Measurements from ENCODE around the gene LYPD3. TPM values are rescaled to one million over a fixed set of nuclear protein-coding genes. Genes with fewer than 3 reads are reported as not detected.
"Not testable (repeated sequence)": the region's sequence is repeated elsewhere in the genome, so short reads cannot be mapped to it uniquely, and the experiment has no call there.

LYPD3 gene
- polyA plus RNA-seq, 1 of the 3 experiments (the other 2 are of a cell fraction): 4.2 TPM

DNA sequence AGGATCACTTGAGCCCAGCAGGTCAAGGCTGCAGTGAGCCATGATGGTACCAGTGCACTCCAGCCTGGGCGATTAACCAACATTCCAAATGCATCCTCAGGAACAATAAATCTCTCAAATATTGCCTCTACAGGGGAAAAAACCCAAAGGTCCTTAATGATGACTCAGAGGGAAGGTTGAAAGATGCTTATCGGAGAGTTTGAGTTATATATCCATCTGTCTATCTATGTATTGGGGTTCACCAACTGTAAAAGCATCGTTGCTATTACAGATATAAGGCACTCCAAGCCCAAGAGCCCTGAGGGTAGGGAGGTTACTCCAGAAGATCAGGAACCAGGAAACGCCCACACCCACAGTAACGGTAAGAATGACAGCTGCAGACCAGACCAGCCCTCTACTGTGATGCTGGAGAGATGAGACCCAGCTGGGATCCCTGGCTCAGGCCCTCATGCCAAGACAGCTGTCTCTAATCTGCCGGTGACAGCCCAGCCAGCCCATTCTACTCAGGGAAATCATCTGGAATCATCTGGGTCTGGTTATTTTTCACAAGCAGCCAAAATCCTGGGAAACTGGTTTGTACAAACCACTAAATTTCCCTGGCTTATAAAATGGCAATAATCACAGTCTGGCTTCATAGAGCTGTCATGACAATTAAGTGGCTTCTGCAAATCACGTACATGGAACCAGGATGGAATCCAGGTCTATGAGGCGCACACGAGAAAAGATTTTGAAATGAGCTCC, 26.9 kb downstream of the LYPD3 start (continued):
- TF ChIP-seq EP300 (IDR thresholded peaks at IDR 0.05; ENCODE audit: borderline replicate concordance in 1 of 2, low read depth in 1 of 2, low read length in 1 of 2) (peak in 1 of 2 experiments; percentile 66; a peak in 1 of 4 replicates), IRF3 (IDR thresholded peaks at IDR 0.05; ENCODE audit: low read depth, low read length) (no peak), MEF2A (IDR thresholded peaks at IDR 0.05; ENCODE audit: borderline replicate concordance, low read depth) (no peak), FOXM1 (IDR thresholded peaks at IDR 0.05; ENCODE audit: low read depth) (peak; percentile 72), RFX5 (IDR thresholded peaks at IDR 0.05; ENCODE audit: low read length) (no peak), USF2 (IDR thresholded peaks at IDR 0.05; ENCODE audit: borderline replicate concordance, low read depth, low read length) (no peak), ELF1 (IDR thresholded peaks at IDR 0.05) (no peak), PBX3 (IDR thresholded peaks at IDR 0.05) (peak; percentile 83)

DNA sequence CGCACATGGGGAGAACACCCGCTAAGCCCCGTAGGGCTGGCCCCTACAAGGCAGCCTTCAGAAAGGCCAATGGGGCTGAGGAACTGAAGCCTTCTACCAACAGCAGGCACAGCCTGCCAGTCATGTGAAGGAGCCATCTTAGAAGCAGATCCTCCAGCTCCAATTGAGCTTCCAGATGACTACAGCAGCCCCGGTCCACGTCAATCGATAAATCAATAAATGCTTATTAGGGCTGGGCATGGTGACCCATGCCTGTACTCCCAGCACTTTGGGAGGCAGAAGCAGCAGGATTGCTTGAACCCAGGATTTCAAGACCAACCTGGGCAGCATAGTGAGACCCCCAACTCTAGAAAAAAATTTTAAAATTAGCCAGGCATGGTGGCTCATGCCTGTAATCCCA, 27.7 kb downstream of the LYPD3 start:
- Histone ChIP-seq H3K9me3 (no peaks in the 10 kb centered on the region), H3K27me3 (ENCODE audit: insufficient read depth) (peaks cover 17% of the 10 kb centered on the region; the same call in 1 of the 2 replicates), H3K9ac (no peak overlapping the region), H2AFZ (ENCODE audit: low read depth) (no peak overlapping the region), H3K27ac (ENCODE audit: low read depth in 2 of 2, low read length in 1 of 2) (no peak overlapping the region), H3K4me1 (ENCODE audit: control insufficient read depth in 1 of 2, insufficient read depth in 2 of 2, low read depth in 1 of 2, low read length in 1 of 2) (peaks cover 0 to 7% of the 10 kb centered on the region in 2 experiments; a peak in 1 of 4 replicates), H3K4me2 (no peak overlapping the region), H4K20me1 (ENCODE audit: insufficient read depth) (peaks cover 3% of the 10 kb centered on the region; the same call in 1 of the 2 replicates), H3K9me2 (no peaks in the 10 kb centered on the region), H3K4me3 (ENCODE audit: low read depth in 2 of 2, low read length in 1 of 2) (no peak overlapping the region), H3F3A (replicated peaks; ENCODE audit: insufficient read depth) (peaks cover 14% of the 10 kb centered on the region), H3K36me3 (replicated peaks in 1 of 2; ENCODE audit: control insufficient read depth in 1 of 2, insufficient read depth in 2 of 2, low read length in 1 of 2) (no peaks in the 10 kb centered on the region), H3K79me2 (ENCODE audit: insufficient read depth) (no peaks in the 10 kb centered on the region)
- CTCF ChIA-PET: interaction anchor here (19.6 kb wide), 1 partner anchor 87 kb away, joined by 632 read pairs; the partner anchor contains the start of genes ETHE1 and ZNF575
- no peak for TF ChIP-seq TEAD4 (IDR thresholded peaks at IDR 0.05; ENCODE audit: borderline replicate concordance, insufficient read depth)
- no peak for TF ChIP-seq JUND (IDR thresholded peaks at IDR 0.05)
- DNase-seq: no peak
- 67% methylated on average over 6 of the region's 6 CpGs for whole genome bisulfite sequencing (ENCODE audit: low lambda C conversion rate)
- POLR2A ChIA-PET: no interaction called here

DNA sequence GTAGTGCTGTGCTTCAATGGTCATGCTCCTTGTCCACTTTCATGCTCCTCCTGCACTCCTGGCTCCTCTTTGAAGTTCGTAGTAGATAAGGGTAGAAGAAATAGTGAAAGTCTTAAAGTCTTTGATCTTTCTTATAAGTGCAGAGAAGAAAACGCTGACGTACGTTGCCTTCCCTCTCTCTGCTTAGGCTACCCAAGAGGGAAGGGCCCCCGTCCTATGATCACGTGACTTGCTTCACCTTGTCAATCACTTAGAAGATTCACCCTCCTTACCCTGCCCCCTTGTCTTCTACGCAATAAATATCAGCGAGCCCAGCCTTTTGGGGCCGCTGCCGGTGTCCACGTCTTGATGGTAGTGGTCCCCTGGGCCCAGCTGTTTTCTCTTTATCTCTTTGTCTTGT, 28.1 kb downstream of the LYPD3 start:
- H3K27ac ChIP-seq (ENCODE audit: low read depth in 2 of 2, low read length in 1 of 2); H3K36me3 ChIP-seq (replicated peaks in 1 of 2; ENCODE audit: control insufficient read depth in 1 of 2, insufficient read depth in 2 of 2, low read length in 1 of 2); H3K79me2 ChIP-seq (ENCODE audit: insufficient read depth); H3K4me3 ChIP-seq (ENCODE audit: low read depth in 2 of 2, low read length in 1 of 2); H3K9ac ChIP-seq; POLR2A ChIA-PET; H3K9me3 ChIP-seq; DNase-seq; H2AFZ ChIP-seq (ENCODE audit: low read depth); H3K4me2 ChIP-seq; H3K9me2 ChIP-seq; H3K4me1 ChIP-seq (ENCODE audit: control insufficient read depth in 1 of 2, insufficient read depth in 2 of 2, low read depth in 1 of 2, low read length in 1 of 2); H4K20me1 ChIP-seq (ENCODE audit: insufficient read depth): not testable (repeated sequence)
- Histone ChIP-seq H3K27me3 (ENCODE audit: insufficient read depth) (peaks cover 17% of the 10 kb centered on the region; the same call in 1 of the 2 replicates), H3F3A (replicated peaks; ENCODE audit: insufficient read depth) (peaks cover 14% of the 10 kb centered on the region)
- CTCF ChIA-PET: interaction anchor here (2.0 to 19.6 kb wide), 2 partner anchors 10 to 88 kb away, joined by 12 to 632 read pairs; partner anchors contain the start of genes ETHE1 and ZNF575
- 76% methylated on average over 11 of the region's 11 CpGs for WGBS (ENCODE audit: low lambda C conversion rate)

Data from SK-N-SH (cell line).